Endodermal cell (in vitro differentiated cells): ENCODE measurements around the gene KLF18. TPM values are rescaled to one million over a fixed set of nuclear protein-coding genes. Genes with fewer than 3 reads are reported as not detected.

ENCODE experiments used
- DNase-seq: peaks from one replicate; pipeline ENCODE4 v3.0.0-alpha.2; 2017
- H3K27ac ChIP-seq: 2 replicates; pipeline ENCODE4 v1.5.1; 2013; ENCODE audit warnings: mild to moderate bottlenecking, low read depth, low read length, moderate library complexity
- H3K27me3 ChIP-seq: 2 replicates; pipeline ENCODE4 v1.6.1; 2013; ENCODE audit warnings: mild to moderate bottlenecking, low read length, moderate library complexity; ENCODE audit not compliant: insufficient read depth, control insufficient read depth, poor library complexity, severe bottlenecking
- H3K36me3 ChIP-seq: 2 replicates; pipeline ENCODE4 v1.7.0; 2013; ENCODE audit warnings: mild to moderate bottlenecking, low read length, moderate library complexity; ENCODE audit not compliant: control insufficient read depth, insufficient read depth
- H3K4me1 ChIP-seq: one replicate; pipeline ENCODE4 v1.7.0; 2013; ENCODE audit warnings: low read length; ENCODE audit not compliant: control insufficient read depth, insufficient read depth
- H3K4me3 ChIP-seq: 2 replicates; pipeline ENCODE4 v1.5.1; 2013; ENCODE audit warnings: mild to moderate bottlenecking, low read length, moderate library complexity
- H3K9ac ChIP-seq: 2 replicates; pipeline ENCODE4 v1.6.1; 2013; ENCODE audit warnings: mild to moderate bottlenecking, low read length, moderate library complexity; ENCODE audit not compliant: poor library complexity, severe bottlenecking; ENCODE audit errors: extremely low read depth
- H3K9me3 ChIP-seq: 2 replicates; pipeline ENCODE4 v1.6.1; 2013; ENCODE audit warnings: mild to moderate bottlenecking, low read length, moderate library complexity; ENCODE audit not compliant: control insufficient read depth
- H3K27ac Mint-ChIP-seq: 2 replicates; pipeline ENCODE4 v1.8.0; 2020; ENCODE audit warnings: mixed read lengths
- H3K27me3 Mint-ChIP-seq: 2 replicates; pipeline ENCODE4 v1.8.0; 2021; ENCODE audit warnings: mild to moderate bottlenecking, mixed read lengths; ENCODE audit not compliant: insufficient read depth
- H3K36me3 Mint-ChIP-seq: 2 replicates; pipeline ENCODE4 v1.8.0; 2020; ENCODE audit warnings: low read depth, mixed read lengths
- H3K4me1 Mint-ChIP-seq: 2 replicates; pipeline ENCODE4 v1.8.0; 2020; ENCODE audit warnings: mixed read lengths
- H3K4me3 Mint-ChIP-seq: 2 replicates; pipeline ENCODE4 v1.8.0; 2020; ENCODE audit warnings: mild to moderate bottlenecking, moderate library complexity, mixed read lengths
- H3K9me3 Mint-ChIP-seq: 2 replicates; pipeline ENCODE4 v1.8.0; 2020; ENCODE audit warnings: mild to moderate bottlenecking, mixed read lengths
- WGBS, 2 experiments: methylation state at CpG; one replicate each; pipeline versions ENCODE4 v1.1.5 to v1.1.7; 2013; ENCODE audit warnings: missing lambda C conversion rate in 2 of 2, mixed read lengths in 1 of 2; ENCODE audit not compliant: insufficient coverage in 1 of 2, insufficient read length in 1 of 2; 5-methylcytosine and 5-hydroxymethylcytosine counted together
- total RNA-seq, 2 donors: library from RNA; stranded (reverse); fragmentation: NEBNext Ultra II Directional in 1 of 2; extraction: Animal tissue kit (Norgen Biotek cat#: 25700) in 1 of 2; gene quantifications; 2 replicates in 1 of 2; 3 replicates in 1 of 2; pipeline ENCODE4 v1.2.1, GENCODE V29; 2021
- TF ChIP-seq, protein P1 (sequence below): fragments of 200-600 bp; sonication (generic); conservative IDR thresholded peaks from 2 replicates; pipeline ENCODE4 v1.5.0; 2021; ENCODE audit warnings: antibody characterized with exemption, mild to moderate bottlenecking

KLF18 gene
- total RNA-seq, 2 donors from 2014 or later, result not detected

DNA sequence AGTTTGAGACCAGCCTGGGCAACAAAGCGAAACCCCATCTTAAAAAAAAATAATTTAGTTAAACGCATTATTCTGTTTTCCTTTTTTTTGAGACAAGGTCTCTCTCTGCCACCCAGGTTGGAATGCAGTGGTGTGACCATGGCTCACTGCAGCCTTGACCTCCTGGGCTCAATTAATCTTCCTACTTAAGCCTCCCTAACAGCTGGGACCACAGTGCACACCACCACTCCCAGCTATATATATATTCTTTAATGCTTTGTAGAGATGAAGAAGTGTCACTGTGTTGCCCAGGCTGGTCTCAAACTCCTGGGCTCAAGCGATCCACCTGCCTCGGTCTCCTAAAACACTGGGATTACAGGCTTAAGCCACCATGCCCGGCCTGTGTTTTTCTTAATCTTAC lies 30.5 kb downstream of the KLF18 start:
- TF ChIP-seq, protein P1, sequence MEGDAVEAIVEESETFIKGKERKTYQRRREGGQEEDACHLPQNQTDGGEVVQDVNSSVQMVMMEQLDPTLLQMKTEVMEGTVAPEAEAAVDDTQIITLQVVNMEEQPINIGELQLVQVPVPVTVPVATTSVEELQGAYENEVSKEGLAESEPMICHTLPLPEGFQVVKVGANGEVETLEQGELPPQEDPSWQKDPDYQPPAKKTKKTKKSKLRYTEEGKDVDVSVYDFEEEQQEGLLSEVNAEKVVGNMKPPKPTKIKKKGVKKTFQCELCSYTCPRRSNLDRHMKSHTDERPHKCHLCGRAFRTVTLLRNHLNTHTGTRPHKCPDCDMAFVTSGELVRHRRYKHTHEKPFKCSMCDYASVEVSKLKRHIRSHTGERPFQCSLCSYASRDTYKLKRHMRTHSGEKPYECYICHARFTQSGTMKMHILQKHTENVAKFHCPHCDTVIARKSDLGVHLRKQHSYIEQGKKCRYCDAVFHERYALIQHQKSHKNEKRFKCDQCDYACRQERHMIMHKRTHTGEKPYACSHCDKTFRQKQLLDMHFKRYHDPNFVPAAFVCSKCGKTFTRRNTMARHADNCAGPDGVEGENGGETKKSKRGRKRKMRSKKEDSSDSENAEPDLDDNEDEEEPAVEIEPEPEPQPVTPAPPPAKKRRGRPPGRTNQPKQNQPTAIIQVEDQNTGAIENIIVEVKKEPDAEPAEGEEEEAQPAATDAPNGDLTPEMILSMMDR, result no peak
- Histone ChIP-seq H3K9ac (no peak overlapping the region), H3K36me3 (no peaks in the 10 kb centered on the region), H3K9me3 (no peaks in the 10 kb centered on the region), H3K27ac (no peak overlapping the region), H3K4me3 (no peak overlapping the region), H3K27me3 (peaks cover 5% of the 10 kb centered on the region), H3K4me1 (no peaks in the 10 kb centered on the region)
- H3K4me3 Mint-ChIP-seq, result no peak overlapping the region
- no peaks in the 10 kb centered on the region for H3K4me1 Mint-ChIP-seq
- H3K27ac Mint-ChIP-seq, result no peak overlapping the region
- H3K36me3 Mint-ChIP-seq, result no peaks in the 10 kb centered on the region
- DNase-seq, result no peak
- no peaks in the 10 kb centered on the region for H3K9me3 Mint-ChIP-seq
- peaks cover 4% of the 10 kb centered on the region for H3K27me3 Mint-ChIP-seq
- 80 to 92% methylated on average over 4 to 5 of the region's 5 CpGs for WGBS, 2 experiments

DNA sequence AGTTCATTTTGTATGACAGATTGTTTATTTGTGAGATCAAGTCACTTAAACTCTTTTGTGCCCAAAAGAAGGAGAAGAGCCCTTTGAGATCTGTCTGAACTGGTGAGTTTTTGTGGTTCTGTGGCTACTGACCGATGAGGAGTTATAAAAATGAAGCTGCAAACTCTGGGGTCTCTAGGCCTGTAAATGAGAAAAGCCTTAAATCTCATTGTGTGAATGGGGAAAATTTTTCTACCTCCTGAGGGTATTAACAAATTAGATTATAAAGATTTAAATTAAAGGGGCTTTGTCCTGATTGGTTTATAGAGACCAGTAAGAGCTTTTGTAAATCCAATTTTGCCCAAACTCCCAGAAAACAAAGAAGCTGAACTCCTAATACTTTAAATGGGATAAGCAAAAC lies 32.5 kb downstream of the KLF18 start:
- Mint-ChIP-seq H3K27me3 (peaks cover 13% of the 10 kb centered on the region), H3K9me3 (no peaks in the 10 kb centered on the region), H3K27ac (no peak overlapping the region), H3K4me3 (no peak overlapping the region), H3K36me3 (no peaks in the 10 kb centered on the region), H3K4me1 (no peaks in the 10 kb centered on the region)
- Histone ChIP-seq H3K4me1 (no peaks in the 10 kb centered on the region), H3K27ac (no peak overlapping the region), H3K27me3 (peaks cover 8% of the 10 kb centered on the region), H3K4me3 (no peak overlapping the region), H3K9ac (no peak overlapping the region), H3K9me3 (no peaks in the 10 kb centered on the region), H3K36me3 (no peaks in the 10 kb centered on the region)
- DNase-seq, result no peak
- WGBS, 2 experiments, result 88 to 90% methylated on average over 1 of the region's 1 CpG
- TF ChIP-seq, protein P1, result no peak

DNA sequence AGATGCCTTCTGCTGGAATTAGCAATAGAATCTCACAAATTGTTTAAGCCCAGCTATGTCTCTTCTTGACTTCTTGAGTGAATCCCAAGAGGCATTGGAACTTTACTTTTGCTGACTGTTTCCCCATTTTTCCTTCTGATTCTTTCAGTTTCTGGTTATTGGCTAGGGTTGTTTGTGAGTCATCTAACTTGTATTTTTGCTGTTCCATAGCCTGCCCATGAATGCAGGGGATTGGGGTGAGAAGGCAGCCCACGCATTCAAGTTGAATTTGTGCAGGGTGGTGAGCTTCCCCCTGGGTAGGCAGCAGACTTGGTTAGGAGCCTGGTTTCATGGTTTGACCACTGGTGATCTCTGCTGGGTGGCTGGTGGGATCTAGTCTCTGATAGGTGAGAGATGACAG lies 33.2 kb downstream of the KLF18 start:
- Mint-ChIP-seq H3K4me3 (no peak overlapping the region), H3K36me3 (no peaks in the 10 kb centered on the region), H3K27me3 (peaks cover 14% of the 10 kb centered on the region), H3K9me3 (no peaks in the 10 kb centered on the region), H3K4me1 (no peaks in the 10 kb centered on the region), H3K27ac (no peak overlapping the region)
- H3K4me3 ChIP-seq, result no peak overlapping the region
- DNase-seq, result no peak
- H3K36me3 ChIP-seq, result no peaks in the 10 kb centered on the region
- TF ChIP-seq, protein P1, result no peak
- no peaks in the 10 kb centered on the region for H3K4me1 ChIP-seq
- peaks cover 8% of the 10 kb centered on the region for H3K27me3 ChIP-seq
- H3K27ac ChIP-seq, result no peak overlapping the region
- no peak overlapping the region for H3K9ac ChIP-seq
- H3K9me3 ChIP-seq, result no peaks in the 10 kb centered on the region
- WGBS, 2 experiments, result 83 to 90% methylated on average over 1 of the region's 1 CpG
